ENCODE data around the gene NFATC2IP.

DNA sequence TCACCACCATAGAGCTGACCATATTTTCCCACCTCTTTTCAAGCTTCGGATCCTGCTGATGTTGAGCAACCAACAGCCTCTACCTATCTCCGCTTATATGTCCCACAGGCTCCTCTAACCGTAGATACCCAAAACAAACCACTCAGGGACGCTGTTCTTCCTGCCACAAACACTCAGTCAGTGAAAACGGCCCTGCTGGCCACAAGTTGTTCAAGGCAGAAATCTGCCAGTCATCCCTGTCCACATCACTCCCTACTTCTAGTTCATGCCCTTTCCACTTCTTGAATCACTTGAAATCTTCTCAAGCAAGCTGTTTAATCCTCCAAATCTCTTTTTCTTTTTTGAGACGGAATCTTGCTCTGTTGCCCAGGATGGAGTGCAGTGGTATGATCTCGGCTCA lies 33.6 kb upstream of the NFATC2IP start:
- TF ChIP-seq REST (IDR thresholded peaks at IDR 0.05), result no peak
- TF ChIP-seq EGR1 (IDR thresholded peaks at IDR 0.05; ENCODE audit: low read depth in 2 of 2), result no peak
- no peak for TF ChIP-seq TAF1 (conservative IDR thresholded peaks at IDR 0.05)
- TF ChIP-seq RAD21 (IDR thresholded peaks at IDR 0.05), result no peak

All from liver (tissue), 2 donors.